ENCODE data around the gene UST.

DNA sequence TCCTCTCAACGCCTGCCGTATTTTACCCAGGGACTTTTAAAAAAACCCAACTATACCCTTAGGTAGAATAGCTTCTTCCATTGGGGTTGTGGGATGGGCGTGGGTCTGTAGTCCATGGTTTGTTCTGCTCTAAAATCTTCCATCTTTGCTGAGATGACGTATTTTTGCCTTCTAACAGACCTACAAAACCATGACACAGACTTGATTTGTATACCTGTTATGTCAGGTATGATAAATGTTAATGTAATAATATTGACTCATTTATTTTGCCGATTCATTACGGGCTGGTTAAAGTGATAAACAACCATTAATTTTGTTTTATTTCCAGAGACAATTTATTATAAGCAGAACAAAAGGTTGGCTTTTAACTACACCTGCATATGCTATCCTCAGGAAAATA is 48.7 kb downstream of the UST start:
- no peak for TF ChIP-seq POLR2A (IDR thresholded peaks at IDR 0.05; ENCODE audit: low read length)
- TF ChIP-seq GATA1 (IDR thresholded peaks at IDR 0.05; ENCODE audit: low read depth, low read length): no peak

Measured in erythroblast (primary cell).